Measurements from ENCODE around the gene KRTAP1-1.
"Not testable (repeated sequence)": the region's sequence is repeated elsewhere in the genome, so short reads cannot be mapped to it uniquely, and the experiment has no call there.

KRTAP1-1 gene

GRCh38 chr17:41054556-41054955, 13.3 kb upstream of the KRTAP1-1 start:
- not testable (repeated sequence) for DNase-seq

- DNase-seq: no peak
Observed at GRCh38 chr17:41054025-41054424, 12.8 kb upstream of the KRTAP1-1 start.

GRCh38 chr17:41052566-41052965, 11.3 kb upstream of the KRTAP1-1 start:
- DNase-seq: no peak

DNA sequence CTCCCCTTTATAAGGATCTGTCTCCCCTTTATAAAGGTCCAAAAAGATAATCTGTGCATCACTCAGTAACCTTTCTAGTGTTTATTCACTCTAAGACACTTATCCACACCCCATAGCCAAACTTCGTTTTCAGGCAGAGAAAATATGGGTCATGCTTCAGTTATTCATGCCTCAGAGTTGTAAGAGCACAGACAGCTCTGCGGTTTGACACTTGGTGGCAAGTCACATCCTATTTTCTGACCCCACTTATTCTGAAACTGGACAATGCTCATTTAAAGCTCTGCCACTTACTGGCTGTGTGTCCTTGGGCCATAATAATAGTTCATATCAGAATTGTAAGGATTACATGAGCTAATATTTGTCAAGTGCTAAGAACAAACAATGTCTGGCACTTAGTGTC, 7.9 kb upstream of the KRTAP1-1 start:
- DNase-seq: no peak

GRCh38 chr17:41048441-41048840, 7.2 kb upstream of the KRTAP1-1 start:
- DNase-seq: no peak

DNA sequence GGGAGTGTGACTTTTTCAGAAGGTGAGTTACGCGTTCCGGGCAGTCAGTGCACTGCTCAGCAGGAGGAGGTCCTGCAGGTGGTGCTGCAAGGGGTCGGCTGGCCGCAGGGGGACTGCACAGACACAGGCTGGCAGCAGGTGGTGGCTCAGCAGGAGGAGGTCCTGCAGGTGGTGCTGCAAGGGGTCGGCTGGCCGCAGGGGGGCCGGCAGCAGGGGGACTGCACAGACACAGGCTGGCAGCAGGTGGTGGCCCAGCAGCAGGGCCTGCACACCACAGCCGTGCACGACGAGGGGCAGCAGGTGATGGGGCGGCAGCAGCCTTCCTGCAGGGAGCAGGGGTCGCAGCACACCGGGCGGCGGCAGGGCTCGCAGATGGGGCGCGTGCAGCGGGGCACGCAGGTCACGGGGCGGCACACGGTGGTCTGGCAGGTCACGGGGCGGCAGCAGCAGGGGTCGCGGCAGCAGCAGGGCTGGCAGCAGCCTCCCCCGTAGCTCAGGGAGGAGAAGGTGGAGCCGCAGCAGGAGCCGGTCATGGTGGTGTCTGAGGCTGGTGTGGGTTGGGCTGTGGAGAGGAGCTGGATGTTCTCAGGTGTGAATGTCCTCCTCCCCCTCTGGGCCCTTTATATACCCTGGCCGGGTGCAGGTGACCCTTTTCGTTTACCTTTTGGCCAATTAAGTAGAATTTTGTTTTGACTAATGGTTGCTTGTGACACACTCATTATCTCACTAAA, 5.7 kb upstream of the KRTAP1-1 start, which contains the start of gene KRTAP2-1:
Gene KRTAP2-1, minus strand, starts transcription at position 582 of the 731 bp plus-strand sequence. Its CDS starts 49 bp downstream, at position 533.
- DNase-seq: not testable (repeated sequence)

GRCh38 chr17:41042953-41043352, 1.7 kb upstream of the KRTAP1-1 start:
- DNase-seq: no peak

- DNase-seq: no peak
Observed at GRCh38 chr17:41037853-41038350, 3.3 kb downstream of the KRTAP1-1 start.

GRCh38 chr17:41034346-41034935, 6.8 kb downstream of the KRTAP1-1 start, which contains the start of gene KRTAP1-3:
KRTAP1-3 (minus strand) TSS chr17:41034874; CDS start chr17:41034821, 53 bp downstream.
- peak; percentile 73 for DNase-seq

DNA sequence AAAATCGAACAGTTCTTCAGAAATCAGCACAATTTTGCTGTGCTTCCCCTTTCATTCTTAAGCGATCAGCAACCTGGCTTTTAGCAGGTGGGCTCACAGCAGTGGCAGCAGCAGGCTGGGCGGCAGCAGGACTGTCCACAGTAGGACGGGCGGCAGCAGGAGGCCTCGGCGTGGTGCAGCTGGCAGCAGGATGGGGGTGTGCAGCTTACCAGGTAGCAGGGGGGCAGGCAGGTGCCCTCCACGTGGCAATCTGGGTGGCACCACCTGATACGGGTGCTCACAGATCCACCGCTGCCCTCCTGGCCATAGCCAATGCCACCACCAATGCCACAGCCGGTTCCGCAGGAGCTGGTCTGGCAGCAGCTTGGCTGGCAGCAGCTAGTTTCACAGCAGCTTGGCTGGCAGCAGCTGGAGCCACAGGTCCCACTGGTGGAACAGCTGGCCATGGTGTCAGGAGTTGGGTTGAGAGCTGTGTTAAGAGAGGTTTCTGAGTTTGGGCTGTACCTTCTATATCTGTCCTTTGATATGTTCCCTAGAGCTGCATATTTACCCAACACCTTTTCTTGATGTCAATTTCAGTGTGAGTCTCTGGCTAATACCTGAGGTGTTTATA, 11.5 kb downstream of the KRTAP1-1 start, which contains the start of gene KRTAP1-4:
Gene KRTAP1-4, minus strand, starts transcription at position 563 of the 613 bp plus-strand sequence. Its CDS starts 117 bp downstream, at position 446.
- DNase-seq: peak; percentile 49

DNA sequence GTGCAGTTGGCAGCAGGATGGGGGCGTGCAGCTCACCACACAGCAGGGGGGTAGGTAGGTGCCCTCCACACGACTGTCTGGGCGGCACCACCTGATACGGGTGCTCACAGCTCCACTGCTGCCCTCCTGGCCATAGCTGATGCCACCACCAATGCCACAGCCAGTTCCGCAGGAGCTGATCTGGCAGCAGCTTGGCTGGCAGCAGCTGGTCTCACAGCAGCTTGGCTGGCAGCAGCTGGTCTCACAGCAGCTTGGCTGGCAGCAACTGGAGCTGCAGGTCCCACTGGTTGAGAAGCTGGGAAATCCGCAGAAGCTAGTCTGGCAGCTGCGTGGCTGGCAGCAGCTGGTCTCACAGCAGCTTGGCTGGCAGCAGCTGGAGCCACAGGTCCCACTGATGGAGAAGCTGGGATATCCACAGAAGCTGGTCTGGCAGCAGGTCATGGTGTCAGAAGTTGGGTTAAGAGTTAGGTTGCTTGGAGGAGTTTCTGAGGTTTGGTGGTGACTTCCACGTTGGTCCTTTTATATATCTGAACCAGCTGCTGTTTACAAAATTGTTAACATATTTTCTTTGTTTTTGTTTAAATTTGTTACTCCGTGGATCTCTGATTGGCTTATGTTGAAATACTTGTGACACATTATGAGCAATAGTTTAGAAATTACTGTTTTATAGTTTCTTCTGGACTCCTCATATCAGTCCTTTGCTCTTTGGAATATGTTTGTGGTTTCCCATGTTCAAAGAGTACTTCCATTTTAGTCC, 14.4 kb downstream of the KRTAP1-1 start, which contains the start of gene KRTAP1-5:
Gene KRTAP1-5, minus strand, starts transcription at position 494 of the 757 bp plus-strand sequence. Its CDS starts 53 bp downstream, at position 441.
- DNase-seq: peak; percentile 68

DNA sequence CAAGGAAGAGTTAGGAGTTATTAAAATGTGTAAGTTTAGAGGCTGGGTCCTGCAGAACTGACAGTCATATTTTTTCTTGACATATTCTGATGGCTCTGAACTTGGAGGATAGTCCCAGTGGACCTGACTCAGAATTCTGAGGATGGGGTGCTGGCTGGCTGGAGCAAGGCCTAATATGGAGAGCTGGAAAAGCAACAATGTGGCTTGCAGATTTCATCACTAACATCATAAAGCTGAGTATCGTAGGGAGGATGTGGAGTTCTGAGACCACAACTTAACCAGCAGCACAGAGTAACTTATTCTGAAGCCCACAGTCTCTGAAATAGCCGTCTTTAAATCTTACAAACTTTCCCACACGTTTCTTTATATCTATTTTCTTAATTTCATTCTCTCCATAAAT, 16.6 kb downstream of the KRTAP1-1 start:
- DNase-seq: no peak

- DNase-seq: no peak
Observed at GRCh38 chr17:41020336-41020735, 20.9 kb downstream of the KRTAP1-1 start.

DNA sequence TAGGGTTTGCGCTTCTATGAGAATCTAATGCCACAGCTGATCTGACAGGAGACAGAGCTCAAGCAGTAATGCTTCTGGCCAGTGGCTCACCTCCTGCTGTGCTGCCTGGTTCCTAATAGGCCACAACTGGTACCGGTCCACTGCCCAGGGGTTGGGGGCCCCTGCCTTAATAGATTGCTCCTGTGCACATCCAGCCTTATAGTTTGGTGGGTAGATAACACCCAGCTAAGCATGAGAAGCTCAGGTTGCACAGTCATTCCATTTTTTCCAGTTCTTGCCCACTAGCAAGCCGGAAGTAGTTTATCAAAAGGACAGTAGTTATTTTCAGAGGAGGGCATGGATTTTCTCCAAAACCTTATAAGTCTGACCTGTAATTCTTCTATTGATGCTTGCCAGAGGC, 21.8 kb downstream of the KRTAP1-1 start:
- no peak for DNase-seq

GRCh38 chr17:41018541-41018940, 22.7 kb downstream of the KRTAP1-1 start:
- no peak for DNase-seq

DNA sequence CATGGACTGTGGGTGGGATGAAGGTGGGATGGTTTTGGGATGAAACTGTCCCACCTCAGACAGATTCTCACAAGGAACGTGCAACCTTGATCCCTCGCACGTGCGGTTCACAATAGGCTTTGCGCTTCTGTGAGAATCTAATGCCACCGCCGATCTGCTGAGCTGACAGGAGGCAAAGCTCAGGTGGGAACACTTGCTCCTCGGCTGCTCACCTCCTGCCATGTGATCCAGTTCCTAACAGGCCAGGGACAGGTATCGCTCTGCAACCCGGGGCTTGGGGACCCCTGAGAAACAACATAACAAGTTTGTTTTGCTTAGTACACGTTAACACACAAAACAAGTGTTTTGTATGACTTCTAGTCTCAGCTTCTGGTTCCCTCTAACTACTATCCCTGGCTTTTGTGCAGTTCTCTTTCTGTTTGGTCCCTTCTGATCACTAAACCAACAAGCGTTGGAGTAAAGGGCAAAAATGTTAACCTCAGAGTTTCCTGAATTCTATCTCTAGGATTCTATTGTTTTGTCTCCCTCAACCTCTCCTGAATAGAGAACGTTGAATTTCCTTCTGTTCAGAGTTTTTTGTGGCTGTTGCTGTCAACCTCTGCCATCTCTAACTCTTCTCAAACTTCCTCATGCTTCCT, 24.6 kb downstream of the KRTAP1-1 start:
- no peak for DNase-seq

- no peak for DNase-seq
Observed at GRCh38 chr17:41015454-41015853, 25.8 kb downstream of the KRTAP1-1 start.

- DNase-seq: peak; percentile 63
Observed at GRCh38 chr17:41013606-41014005, 27.6 kb downstream of the KRTAP1-1 start.

- DNase-seq: no peak
Observed at GRCh38 chr17:41013181-41013580, 28.1 kb downstream of the KRTAP1-1 start.

- DNase-seq: peak; percentile 15
Observed at GRCh38 chr17:41012326-41013120, 28.7 kb downstream of the KRTAP1-1 start.

GRCh38 chr17:41010441-41010840, 30.8 kb downstream of the KRTAP1-1 start:
- DNase-seq: no peak

Data from NCI-H2029 (cell line).